ENCODE data around the gene MEOX1.

DNA sequence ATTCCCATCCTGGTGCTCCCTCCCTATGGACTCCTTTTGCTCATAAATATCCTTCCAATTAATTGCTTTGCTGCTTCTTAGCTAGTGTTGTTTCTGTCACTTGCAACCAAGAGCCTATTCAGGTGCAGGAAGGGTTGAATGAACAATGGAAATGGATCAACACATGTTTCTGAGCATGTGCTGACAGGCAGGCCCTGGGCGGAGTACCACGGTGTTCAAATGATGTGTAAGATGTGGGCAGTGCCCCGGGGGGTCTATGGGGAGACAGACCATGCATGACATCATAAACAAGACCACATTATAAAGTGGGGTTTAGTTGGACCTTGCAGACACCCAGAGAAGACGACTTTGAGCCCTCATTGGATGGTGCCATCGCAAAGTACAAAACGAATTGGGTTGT lies 48.4 kb upstream of the MEOX1 start:
- TF ChIP-seq, protein P1, sequence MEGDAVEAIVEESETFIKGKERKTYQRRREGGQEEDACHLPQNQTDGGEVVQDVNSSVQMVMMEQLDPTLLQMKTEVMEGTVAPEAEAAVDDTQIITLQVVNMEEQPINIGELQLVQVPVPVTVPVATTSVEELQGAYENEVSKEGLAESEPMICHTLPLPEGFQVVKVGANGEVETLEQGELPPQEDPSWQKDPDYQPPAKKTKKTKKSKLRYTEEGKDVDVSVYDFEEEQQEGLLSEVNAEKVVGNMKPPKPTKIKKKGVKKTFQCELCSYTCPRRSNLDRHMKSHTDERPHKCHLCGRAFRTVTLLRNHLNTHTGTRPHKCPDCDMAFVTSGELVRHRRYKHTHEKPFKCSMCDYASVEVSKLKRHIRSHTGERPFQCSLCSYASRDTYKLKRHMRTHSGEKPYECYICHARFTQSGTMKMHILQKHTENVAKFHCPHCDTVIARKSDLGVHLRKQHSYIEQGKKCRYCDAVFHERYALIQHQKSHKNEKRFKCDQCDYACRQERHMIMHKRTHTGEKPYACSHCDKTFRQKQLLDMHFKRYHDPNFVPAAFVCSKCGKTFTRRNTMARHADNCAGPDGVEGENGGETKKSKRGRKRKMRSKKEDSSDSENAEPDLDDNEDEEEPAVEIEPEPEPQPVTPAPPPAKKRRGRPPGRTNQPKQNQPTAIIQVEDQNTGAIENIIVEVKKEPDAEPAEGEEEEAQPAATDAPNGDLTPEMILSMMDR (IDR thresholded peaks at IDR 0.05; ENCODE audit: insufficient read depth, low read length, poor library complexity, severe bottlenecking) = no peak
- TF ChIP-seq EZH2phosphoT487 (conservative IDR thresholded peaks at IDR 0.05; ENCODE audit: low read length) = no peak

Data from SU-DHL-6 (cell line).